Ovary (tissue), 3 donors: ENCODE measurements around the gene THRA.
A peak's percentile ranks its signal among the peaks of the same experiment; 100 is the strongest.

Experiments
- CTCF ChIP-seq, 3 donors: fragments of 450-650 bp in 2 of 3; fragments of 200-600 bp in 1 of 3; IDR thresholded peaks; one replicate each; pipeline versions ENCODE4 v1.5.1 to v1.8.0; 2016 to 2022; ENCODE audit warnings: antibody characterized with exemption in 3 of 3, mild to moderate bottlenecking in 1 of 3
- POLR2A ChIP-seq: fragments of 450-650 bp; IDR thresholded peaks from one replicate; pipeline ENCODE4 v1.6.1; 2017; ENCODE audit warnings: antibody characterized with exemption, mild to moderate bottlenecking, moderate library complexity
- donor health status: DM: no; HTN: no; CAD: no.

GRCh38 chr17:40062329-40063186 lies at the start of gene THRA:
- peak in 1 of 3 donors; percentile 13 for TF ChIP-seq CTCF (IDR thresholded peaks at IDR 0.05)
- peak; percentile 35 for TF ChIP-seq POLR2A
